C4-2B (cell line): ENCODE results near the gene SLITRK3.

Experiments used
- ZFX ChIP-seq: fragments of 450-650 bp; IDR thresholded peaks from 2 replicates; pipeline ENCODE4 v1.6.1; 2017
- TF ChIP-seq, protein P1 (sequence below): fragments of 450-650 bp; conservative IDR thresholded peaks from 2 replicates; pipeline ENCODE4 v1.5.1; 2017; ENCODE audit warnings: mild to moderate bottlenecking

DNA sequence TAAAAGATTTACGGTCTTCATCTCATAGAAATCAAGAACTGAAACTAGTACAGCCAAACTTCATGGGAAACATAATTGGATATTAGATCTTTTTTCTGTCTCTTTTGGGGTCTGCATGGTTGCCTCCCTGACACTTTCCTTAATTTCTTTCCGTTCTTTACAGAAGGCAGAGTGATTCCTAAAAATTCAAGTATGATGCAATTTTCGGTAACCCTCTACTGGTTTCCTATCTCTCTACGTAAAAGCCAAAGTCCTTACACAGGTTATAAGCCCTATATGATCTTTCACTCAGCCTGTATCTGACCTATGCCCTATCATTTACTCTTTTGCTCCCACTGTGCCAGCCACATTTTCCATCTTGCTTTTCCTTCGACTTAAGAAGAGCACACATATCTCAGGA is 6.8 kb upstream of the SLITRK3 start:
- TF ChIP-seq, protein P1, sequence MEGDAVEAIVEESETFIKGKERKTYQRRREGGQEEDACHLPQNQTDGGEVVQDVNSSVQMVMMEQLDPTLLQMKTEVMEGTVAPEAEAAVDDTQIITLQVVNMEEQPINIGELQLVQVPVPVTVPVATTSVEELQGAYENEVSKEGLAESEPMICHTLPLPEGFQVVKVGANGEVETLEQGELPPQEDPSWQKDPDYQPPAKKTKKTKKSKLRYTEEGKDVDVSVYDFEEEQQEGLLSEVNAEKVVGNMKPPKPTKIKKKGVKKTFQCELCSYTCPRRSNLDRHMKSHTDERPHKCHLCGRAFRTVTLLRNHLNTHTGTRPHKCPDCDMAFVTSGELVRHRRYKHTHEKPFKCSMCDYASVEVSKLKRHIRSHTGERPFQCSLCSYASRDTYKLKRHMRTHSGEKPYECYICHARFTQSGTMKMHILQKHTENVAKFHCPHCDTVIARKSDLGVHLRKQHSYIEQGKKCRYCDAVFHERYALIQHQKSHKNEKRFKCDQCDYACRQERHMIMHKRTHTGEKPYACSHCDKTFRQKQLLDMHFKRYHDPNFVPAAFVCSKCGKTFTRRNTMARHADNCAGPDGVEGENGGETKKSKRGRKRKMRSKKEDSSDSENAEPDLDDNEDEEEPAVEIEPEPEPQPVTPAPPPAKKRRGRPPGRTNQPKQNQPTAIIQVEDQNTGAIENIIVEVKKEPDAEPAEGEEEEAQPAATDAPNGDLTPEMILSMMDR: no peak
- TF ChIP-seq ZFX: no peak
